B cell (primary cell): ENCODE measurements around the gene RNF227. TPM values are rescaled to one million over a fixed set of nuclear protein-coding genes. Genes with fewer than 3 reads are reported as not detected.

Experiments used
- ATAC-seq: fragments of 200-7000 bp; cut with Tn5 transposase; one replicate; pipeline ENCODE4 v1.10.0; 2021; ENCODE audit warnings: low read depth, mild to moderate bottlenecking, moderate number of reproducible peaks, moderate library complexity
- CTCF ChIA-PET: fragments of 350-600 bp; sonication (Branson Sonifier 250); formaldehyde crosslinking; loops from one replicate; lab custom pipeline; 2021; ENCODE audit warnings: antibody characterized with exemption, inconsistent platforms; lab: Charles Lee
- POLR2A ChIA-PET: fragments of 350-600 bp; sonication (Branson Sonifier 250); formaldehyde crosslinking; loops from one replicate; lab custom pipeline; 2021; ENCODE audit warnings: antibody characterized with exemption; lab: Charles Lee
- DNase-seq: peaks from one replicate; pipeline ENCODE4 v3.0.0; 2013
- H2AFZ ChIP-seq: 2 replicates; pipeline ENCODE4 v1.6.1; 2012; ENCODE audit warnings: mild to moderate bottlenecking, low read depth, low read length; ENCODE audit not compliant: insufficient read depth, poor library complexity, severe bottlenecking
- H3K27ac ChIP-seq, 2 donors: 1 replicate in 1 of 2; 2 replicates in 1 of 2; pipeline ENCODE4 v1.5.1; 2012 to 2013; ENCODE audit warnings: low read length in 2 of 2, mild to moderate bottlenecking in 2 of 2, moderate library complexity in 1 of 2
- H3K27me3 ChIP-seq, 4 experiments: fragments of 200-600 bp in 1 of 4; sonication (generic) in 1 of 4; replicated peaks in 1 of 4; 1 replicate in 2 of 4; 2 replicates in 2 of 4; pipeline versions ENCODE4 v1.6.1 to v1.7.0; 2013 to 2016; ENCODE audit warnings: low read length in 3 of 4, mild to moderate bottlenecking in 2 of 4, mixed read lengths in 1 of 4, moderate library complexity in 1 of 4; ENCODE audit not compliant: insufficient read depth in 4 of 4, control insufficient read depth in 3 of 4; ENCODE audit errors: control extremely low read depth in 1 of 4
- H3K36me3 ChIP-seq, 2 experiments: replicated peaks in 1 of 2; 1 replicate in 1 of 2; 2 replicates in 1 of 2; pipeline versions ENCODE4 v1.6.1 to v1.7.1; 2013; ENCODE audit warnings: low read length in 1 of 2; ENCODE audit not compliant: insufficient read depth in 2 of 2, control insufficient read depth in 1 of 2; ENCODE audit errors: control extremely low read depth in 1 of 2, extremely low read depth in 1 of 2
- H3K4me1 ChIP-seq, 2 donors: fragments of 200-600 bp in 1 of 2; sonication (generic) in 1 of 2; 1 replicate in 1 of 2; 2 replicates in 1 of 2; pipeline versions ENCODE4 v1.5.1 to v1.6.1; 2013 to 2017; ENCODE audit warnings: low read length in 2 of 2; ENCODE audit not compliant: control insufficient read depth in 2 of 2, insufficient read depth in 2 of 2
- H3K4me2 ChIP-seq: replicated peaks from 2 replicates; pipeline ENCODE3; 2012; ENCODE audit warnings: mild to moderate bottlenecking, low read depth, low read length; ENCODE audit not compliant: poor library complexity, severe bottlenecking
- H3K4me3 ChIP-seq, 5 experiments: fragments of 200-600 bp in 1 of 5; sonication (generic) in 1 of 5; 1 replicate in 3 of 5; 2 replicates in 2 of 5; pipeline versions ENCODE4 v1.5.1 to v1.7.0; 2011 to 2016; ENCODE audit warnings: low read length in 4 of 5, mild to moderate bottlenecking in 4 of 5, low read depth in 2 of 5, control low read depth in 1 of 5, moderate library complexity in 1 of 5; ENCODE audit not compliant: insufficient read depth in 1 of 5; ENCODE audit errors: control extremely low read depth in 1 of 5, extremely low read depth in 1 of 5
- H3K79me2 ChIP-seq: fragments of 200-600 bp; sonication (generic); one replicate; pipeline ENCODE4 v1.6.0; 2016; ENCODE audit warnings: low read length; ENCODE audit not compliant: control insufficient read depth, insufficient read depth
- H3K9ac ChIP-seq: fragments of 200-600 bp; sonication (generic); 2 replicates; pipeline ENCODE4 v1.6.1; 2017; ENCODE audit warnings: mild to moderate bottlenecking, low read length, moderate library complexity
- H3K9me3 ChIP-seq, 3 donors: one replicate each; pipeline versions ENCODE4 v1.6.1 to v1.7.1; 2013; ENCODE audit warnings: low read length in 2 of 3; ENCODE audit not compliant: control insufficient read depth in 2 of 3, insufficient read depth in 1 of 3; ENCODE audit errors: control extremely low read depth in 1 of 3
- H4K20me1 ChIP-seq: 2 replicates; pipeline ENCODE4 v1.6.0; 2012; ENCODE audit warnings: mild to moderate bottlenecking, low read length; ENCODE audit not compliant: insufficient read depth, control insufficient read depth, poor library complexity, severe bottlenecking
- H3K27ac Mint-ChIP-seq: one replicate; pipeline ENCODE4 v1.8.0; 2021; ENCODE audit warnings: mixed read lengths
- H3K27me3 Mint-ChIP-seq: one replicate; pipeline ENCODE4 v1.8.0; 2021; ENCODE audit warnings: mixed read lengths
- H3K4me1 Mint-ChIP-seq: one replicate; pipeline ENCODE4 v1.8.0; 2021; ENCODE audit warnings: mixed read lengths
- H3K4me3 Mint-ChIP-seq: one replicate; pipeline ENCODE4 v1.8.0; 2021; ENCODE audit warnings: mixed read lengths
- H3K9me3 Mint-ChIP-seq: one replicate; pipeline ENCODE4 v1.8.0; 2022; ENCODE audit warnings: mixed read lengths; ENCODE audit not compliant: insufficient read depth
- EZH2 ChIP-seq: IDR thresholded peaks from 2 replicates; pipeline ENCODE4 v1.6.1; 2012; ENCODE audit warnings: borderline replicate concordance, low read depth, mild to moderate bottlenecking, moderate library complexity, low read length; ENCODE audit not compliant: insufficient read depth, poor library complexity, severe bottlenecking
- WGBS: methylation state at CpG from one replicate; pipeline ENCODE4 v1.1.5; 2013; ENCODE audit warnings: missing lambda C conversion rate; ENCODE audit not compliant: insufficient coverage; 5-methylcytosine and 5-hydroxymethylcytosine counted together
- intact Hi-C: fragments of 100-400 bp; cut with micrococcal nuclease; formaldehyde crosslinking; loops from one replicate; pipeline ENCODE4 v1.10.0; 2022
- polyA plus RNA-seq: library from polyadenylated mRNA; depleted of rRNA; stranded (reverse); fragments of >200 nt; gene quantifications from 2 replicates; pipeline ENCODE4 v1.2.3, GENCODE V29; 2012
- total RNA-seq, 2 donors: library from RNA; stranded (reverse); fragments of 120-200 nt in 1 of 2; gene quantifications; 1 replicate in 1 of 2; 2 replicates in 1 of 2; pipeline versions ENCODE4 v1.2.3 to v1.2.4, GENCODE V29; 2013 to 2022
- TF ChIP-seq, protein P1 (sequence below): fragments of 200-600 bp; IDR thresholded peaks from one replicate; pipeline ENCODE4 v1.8.0; 2022; ENCODE audit warnings: antibody characterized with exemption, mild to moderate bottlenecking

RNF227 gene
- total and polyA plus RNA-seq, 2 donors (not counting 1 experiment from before 2014, with no cell fraction given), result 3.8 to 11.8 TPM

GRCh38 chr17:7930841-7931631 is 14.9 kb upstream of the RNF227 start:
- Mint-ChIP-seq H3K4me3 (peak overlapping the region; percentile 95), H3K27ac (peak overlapping the region; percentile 95), H3K9me3 (no peaks in the 10 kb centered on the region), H3K27me3 (no peaks in the 10 kb centered on the region), H3K4me1 (peaks cover 44% of the 10 kb centered on the region)
- ChIA-PET POLR2A (interaction anchor here (0.5 to 2.5 kb wide), 10 partner anchors 15 to 317 kb away, joined by 3 to 21 read pairs (median 4); partner anchors contain the start of genes CTC1, CYB5D1, NAA38 and PER1), CTCF (interaction anchor here (0.8 to 6.6 kb wide), 9 partner anchors 11 to 292 kb away, joined by 3 to 48 read pairs (median 3); partner anchors contain the start of gene RNF227)
- Histone ChIP-seq H3K4me2 (peak overlapping the region; percentile 99), H3K9me3 (no peaks in the 10 kb centered on the region), H3K27me3 (no peaks in the 10 kb centered on the region), H4K20me1 (peaks cover 4% of the 10 kb centered on the region), H3K9ac (peak overlapping the region; percentile 93), H3K36me3 (peaks cover 3 to 15% of the 10 kb centered on the region in 2 experiments), H3K79me2 (peaks cover 35% of the 10 kb centered on the region), H3K4me1 (peaks cover 18 to 33% of the 10 kb centered on the region in 2 donors), H3K4me3 (peak overlapping the region; percentile 75 to 98 (median 86)), H3K27ac (peak overlapping the region; percentile 77 to 88), H2AFZ (peak overlapping the region; percentile 95)
- intact Hi-C loops, result loop anchor here (5.0 kb wide), 2 partner anchors 126 to 451 kb away; partner anchors contain the start of gene RPL26
- DNase-seq (no peak), ATAC-seq (no peak)
- WGBS, result 56% methylated on average over 12 of the region's 20 CpGs
- no peak for TF ChIP-seq EZH2
- TF ChIP-seq, protein P1, sequence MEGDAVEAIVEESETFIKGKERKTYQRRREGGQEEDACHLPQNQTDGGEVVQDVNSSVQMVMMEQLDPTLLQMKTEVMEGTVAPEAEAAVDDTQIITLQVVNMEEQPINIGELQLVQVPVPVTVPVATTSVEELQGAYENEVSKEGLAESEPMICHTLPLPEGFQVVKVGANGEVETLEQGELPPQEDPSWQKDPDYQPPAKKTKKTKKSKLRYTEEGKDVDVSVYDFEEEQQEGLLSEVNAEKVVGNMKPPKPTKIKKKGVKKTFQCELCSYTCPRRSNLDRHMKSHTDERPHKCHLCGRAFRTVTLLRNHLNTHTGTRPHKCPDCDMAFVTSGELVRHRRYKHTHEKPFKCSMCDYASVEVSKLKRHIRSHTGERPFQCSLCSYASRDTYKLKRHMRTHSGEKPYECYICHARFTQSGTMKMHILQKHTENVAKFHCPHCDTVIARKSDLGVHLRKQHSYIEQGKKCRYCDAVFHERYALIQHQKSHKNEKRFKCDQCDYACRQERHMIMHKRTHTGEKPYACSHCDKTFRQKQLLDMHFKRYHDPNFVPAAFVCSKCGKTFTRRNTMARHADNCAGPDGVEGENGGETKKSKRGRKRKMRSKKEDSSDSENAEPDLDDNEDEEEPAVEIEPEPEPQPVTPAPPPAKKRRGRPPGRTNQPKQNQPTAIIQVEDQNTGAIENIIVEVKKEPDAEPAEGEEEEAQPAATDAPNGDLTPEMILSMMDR, result no peak
